Suprapubic skin (tissue), 4 donors: Measurements from ENCODE around the gene CACNA1H. TPM values are rescaled to one million over a fixed set of nuclear protein-coding genes. Genes with fewer than 3 reads are reported as not detected.

ENCODE experiments used
- DNase-seq, 2 donors: peaks; one replicate each; pipeline ENCODE4 v3.0.0-alpha.2; 2019; ENCODE audit warnings: low spot score in 2 of 2
- H3K27ac ChIP-seq: fragments of 200-600 bp; sonication (generic); one replicate; pipeline ENCODE4 v1.5.1; 2019
- H3K27me3 ChIP-seq: fragments of 200-600 bp; sonication (generic); one replicate; pipeline ENCODE4 v1.5.1; 2019
- H3K36me3 ChIP-seq: fragments of 200-600 bp; sonication (generic); one replicate; pipeline ENCODE4 v1.5.1; 2019
- H3K4me1 ChIP-seq: fragments of 200-600 bp; sonication (generic); one replicate; pipeline ENCODE4 v1.5.1; 2019
- H3K4me3 ChIP-seq: fragments of 200-600 bp; sonication (generic); one replicate; pipeline ENCODE4 v1.5.1; 2019; ENCODE audit warnings: mild to moderate bottlenecking
- H3K9me3 ChIP-seq: fragments of 200-600 bp; sonication (generic); one replicate; pipeline ENCODE4 v1.5.1; 2019
- EP300 ChIP-seq: sonication (generic); formaldehyde crosslinking; IDR thresholded peaks from one replicate; pipeline ENCODE4 v1.6.1; 2017; ENCODE audit warnings: antibody characterized with exemption
- POLR2A ChIP-seq, 2 donors: fragments of 450-650 bp; IDR thresholded peaks; one replicate each; pipeline ENCODE4 v1.6.1; 2017; ENCODE audit warnings: antibody characterized with exemption in 2 of 2, mild to moderate bottlenecking in 2 of 2, moderate library complexity in 2 of 2
- POLR2AphosphoS5 ChIP-seq, 3 donors: sonication (generic); formaldehyde crosslinking; IDR thresholded peaks; one replicate each; pipeline ENCODE4 v1.6.1; 2017; ENCODE audit warnings: antibody characterized with exemption in 3 of 3
- WGBS: methylation state at CpG from one replicate; pipeline ENCODE4 v1.1.5; 2018; 5-methylcytosine and 5-hydroxymethylcytosine counted together
- total RNA-seq, 4 donors: library from RNA; depleted of rRNA; stranded (reverse); fragments of >200 nt; gene quantifications; one replicate each; pipeline ENCODE4 v1.1.0, GENCODE V29; 2016
- TF ChIP-seq, protein P1 (sequence below), 2 donors: fragments of 200-600 bp in 1 of 2; fragments of 450-650 bp in 1 of 2; sonication (generic) in 1 of 2; IDR thresholded peaks; one replicate each; pipeline ENCODE4 v1.5.1; 2016 to 2019; ENCODE audit warnings: antibody characterized with exemption in 2 of 2, mild to moderate bottlenecking in 1 of 2, moderate library complexity in 1 of 2

CACNA1H gene
- total RNA-seq, 4 donors from 2014 or later = 19.4 to 167 (median 38.4) TPM

DNA sequence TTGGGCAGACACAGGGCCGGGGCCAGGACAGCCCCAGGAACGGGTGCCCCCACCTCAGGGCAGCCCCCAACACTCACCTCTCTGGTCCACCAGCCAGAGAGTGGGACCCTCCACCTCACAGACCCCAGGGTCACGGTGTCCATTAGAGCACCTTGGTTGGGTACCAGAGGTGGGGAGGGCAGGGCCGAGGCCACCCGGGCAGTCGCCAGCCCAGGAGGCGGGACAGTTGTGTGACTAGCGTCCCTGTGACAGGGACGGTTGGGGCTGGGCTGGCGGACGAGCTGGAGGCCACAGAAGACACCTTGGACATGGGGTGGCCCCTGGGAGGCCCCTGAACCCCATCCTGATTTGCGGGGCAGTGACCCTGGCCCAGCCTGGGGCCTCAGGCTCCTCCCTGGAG is 45.2 kb upstream of the CACNA1H start:
- WGBS = no CpG with 5 or more reads among the region's 12 CpGs
- no peak overlapping the region for H3K4me3 ChIP-seq
- H3K27ac ChIP-seq = no peak overlapping the region
- H3K36me3 ChIP-seq = no peaks in the 10 kb centered on the region
- H3K9me3 ChIP-seq = no peaks in the 10 kb centered on the region
- TF ChIP-seq, protein P1, sequence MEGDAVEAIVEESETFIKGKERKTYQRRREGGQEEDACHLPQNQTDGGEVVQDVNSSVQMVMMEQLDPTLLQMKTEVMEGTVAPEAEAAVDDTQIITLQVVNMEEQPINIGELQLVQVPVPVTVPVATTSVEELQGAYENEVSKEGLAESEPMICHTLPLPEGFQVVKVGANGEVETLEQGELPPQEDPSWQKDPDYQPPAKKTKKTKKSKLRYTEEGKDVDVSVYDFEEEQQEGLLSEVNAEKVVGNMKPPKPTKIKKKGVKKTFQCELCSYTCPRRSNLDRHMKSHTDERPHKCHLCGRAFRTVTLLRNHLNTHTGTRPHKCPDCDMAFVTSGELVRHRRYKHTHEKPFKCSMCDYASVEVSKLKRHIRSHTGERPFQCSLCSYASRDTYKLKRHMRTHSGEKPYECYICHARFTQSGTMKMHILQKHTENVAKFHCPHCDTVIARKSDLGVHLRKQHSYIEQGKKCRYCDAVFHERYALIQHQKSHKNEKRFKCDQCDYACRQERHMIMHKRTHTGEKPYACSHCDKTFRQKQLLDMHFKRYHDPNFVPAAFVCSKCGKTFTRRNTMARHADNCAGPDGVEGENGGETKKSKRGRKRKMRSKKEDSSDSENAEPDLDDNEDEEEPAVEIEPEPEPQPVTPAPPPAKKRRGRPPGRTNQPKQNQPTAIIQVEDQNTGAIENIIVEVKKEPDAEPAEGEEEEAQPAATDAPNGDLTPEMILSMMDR (IDR thresholded peaks at IDR 0.05) = no peak
- no peak for TF ChIP-seq POLR2A (IDR thresholded peaks at IDR 0.05)
- TF ChIP-seq POLR2AphosphoS5 (IDR thresholded peaks at IDR 0.05) = no peak
- TF ChIP-seq EP300 = no peak
- DNase-seq = no peak
- peaks cover 16% of the 10 kb centered on the region for H3K4me1 ChIP-seq
- peaks cover 99% of the 10 kb centered on the region for H3K27me3 ChIP-seq

DNA sequence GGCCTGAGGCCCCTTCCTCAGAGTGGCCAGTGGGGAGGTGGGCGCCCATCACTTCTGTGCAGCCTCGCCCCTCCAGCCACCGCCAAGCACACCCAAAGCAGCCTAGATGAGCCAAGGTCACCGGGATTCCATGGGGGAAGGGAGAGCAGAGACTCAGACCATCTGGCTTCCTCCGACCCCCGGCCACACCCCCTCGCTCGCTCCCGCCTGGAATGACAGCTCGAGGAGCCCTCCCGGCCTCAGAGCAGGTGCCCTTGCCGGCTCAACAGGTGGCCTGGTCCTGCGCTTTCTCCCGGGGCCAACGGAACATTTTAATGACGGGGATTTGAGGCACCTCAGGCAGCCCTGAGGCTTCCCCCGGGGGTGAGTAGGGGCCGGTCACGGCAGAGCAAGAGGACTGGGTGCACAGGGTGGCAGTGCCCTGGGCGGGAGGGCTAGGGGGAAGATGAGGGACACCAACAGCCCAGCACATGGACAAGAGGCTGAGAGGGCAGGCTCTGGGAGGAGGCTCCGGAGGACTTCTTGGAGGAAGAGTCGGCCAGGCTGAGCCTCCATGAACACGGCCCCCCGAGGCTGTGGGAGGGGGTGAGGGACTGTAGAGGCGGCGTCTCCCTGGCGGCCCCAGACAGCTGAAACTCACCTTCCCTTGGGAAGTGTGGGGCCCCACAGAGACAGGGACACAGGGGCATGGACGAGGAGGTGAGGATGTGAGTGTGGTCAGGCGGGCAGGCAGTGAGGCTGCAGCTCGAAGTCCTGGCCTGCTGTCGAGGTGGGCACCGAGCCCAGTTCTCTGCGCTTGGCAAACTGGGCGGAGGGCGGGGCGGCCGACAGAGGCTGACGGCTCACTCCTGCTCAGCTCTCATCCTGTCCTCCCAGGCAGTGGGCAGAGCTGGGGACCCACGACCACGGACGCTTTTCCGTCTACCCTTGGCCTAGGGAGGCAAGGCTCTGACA is 44.3 kb upstream of the CACNA1H start:
- Histone ChIP-seq H3K27ac (no peak overlapping the region), H3K36me3 (no peaks in the 10 kb centered on the region), H3K4me3 (no peak overlapping the region), H3K4me1 (peaks cover 9% of the 10 kb centered on the region), H3K27me3 (peaks cover 99% of the 10 kb centered on the region), H3K9me3 (no peaks in the 10 kb centered on the region)
- TF ChIP-seq, protein P1 (IDR thresholded peaks at IDR 0.05) = no peak
- TF ChIP-seq POLR2A (IDR thresholded peaks at IDR 0.05) (no peak), POLR2AphosphoS5 (IDR thresholded peaks at IDR 0.05) (no peak), EP300 (no peak)
- 41% methylated on average over 24 of the region's 42 CpGs for WGBS
- no peak for DNase-seq

DNA sequence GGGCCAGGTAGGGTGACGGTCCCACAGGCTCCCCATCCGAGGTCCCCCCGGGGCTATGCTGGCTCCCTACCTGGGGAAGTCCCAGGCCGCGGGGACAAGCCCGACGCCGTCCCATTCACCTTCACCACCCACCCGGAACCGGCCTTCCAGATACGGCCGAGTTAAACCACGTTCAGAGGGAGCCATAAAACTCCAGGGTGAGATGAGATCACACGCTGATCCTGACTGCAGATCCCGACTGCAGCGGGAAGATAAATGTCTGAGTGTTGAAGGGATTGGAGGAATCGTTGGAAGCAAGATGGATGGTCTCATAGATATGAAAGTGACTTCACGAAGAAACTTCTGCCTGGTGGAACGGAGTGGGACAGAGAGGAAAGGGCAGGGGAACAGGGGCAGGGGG is 43.3 kb upstream of the CACNA1H start:
- Histone ChIP-seq H3K4me1 (peaks cover 9% of the 10 kb centered on the region), H3K27me3 (peaks cover 97% of the 10 kb centered on the region), H3K36me3 (no peaks in the 10 kb centered on the region), H3K9me3 (no peaks in the 10 kb centered on the region), H3K4me3 (no peak overlapping the region), H3K27ac (no peak overlapping the region)
- WGBS = 36% methylated on average over 8 of the region's 19 CpGs
- no peak for TF ChIP-seq POLR2A (IDR thresholded peaks at IDR 0.05)
- TF ChIP-seq EP300 = no peak
- no peak for TF ChIP-seq POLR2AphosphoS5 (IDR thresholded peaks at IDR 0.05)
- no peak for DNase-seq

DNA sequence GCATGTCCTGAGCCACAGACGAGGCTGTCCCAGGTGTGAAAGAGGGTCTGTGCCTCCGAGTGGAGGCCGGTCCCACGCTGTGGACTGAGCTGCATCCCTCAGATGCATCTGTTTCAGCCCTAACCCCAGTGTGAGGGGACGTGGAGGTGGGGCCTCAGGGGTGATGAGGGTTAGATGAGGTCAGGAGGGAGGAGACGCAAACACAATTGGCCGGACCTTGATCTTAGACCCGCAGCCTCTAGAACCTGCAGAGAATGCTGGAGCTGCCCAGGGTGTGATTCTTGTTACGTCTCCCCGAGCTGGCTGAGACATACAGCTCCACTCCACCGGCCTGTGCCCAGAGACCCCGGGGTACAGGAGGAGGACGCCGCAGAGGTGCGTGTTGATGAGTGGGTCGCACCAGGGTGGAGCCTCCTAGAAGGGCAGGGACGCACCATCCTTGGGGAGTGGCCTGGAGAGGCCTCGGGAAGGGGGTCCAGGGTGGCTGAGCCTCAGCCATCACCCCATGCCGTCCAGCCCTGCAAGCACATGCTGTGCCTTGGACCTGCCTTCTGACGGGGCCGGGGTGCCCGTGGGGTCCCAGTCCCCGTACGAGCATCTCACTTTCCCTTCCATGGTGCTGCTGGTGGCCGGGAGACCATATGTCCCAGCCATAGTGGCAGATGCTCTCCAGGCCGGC is 40.3 kb upstream of the CACNA1H start:
- 71% methylated on average over 19 of the region's 26 CpGs for WGBS

DNA sequence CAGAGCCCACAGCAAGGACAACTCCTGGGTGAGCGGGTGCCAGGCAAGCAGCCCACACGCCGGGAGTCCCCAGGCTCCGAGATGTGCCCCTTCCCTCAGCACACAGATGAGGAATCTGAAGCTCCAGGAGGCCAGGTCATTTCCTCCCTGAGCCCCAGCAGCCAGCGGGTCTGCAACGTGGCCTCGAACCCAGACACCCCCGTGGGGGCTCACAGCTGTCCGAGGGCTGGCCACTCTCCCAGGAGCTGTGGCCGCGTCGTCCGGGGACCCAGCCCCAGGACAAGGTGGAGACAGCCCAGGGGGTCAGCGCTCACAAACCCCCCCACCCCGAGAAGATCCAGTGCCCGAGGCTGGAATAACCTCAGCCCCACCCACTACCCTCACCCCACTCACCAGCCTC is 39.4 kb upstream of the CACNA1H start:
- H3K4me1 ChIP-seq = peaks cover 8% of the 10 kb centered on the region
- DNase-seq = no peak
- H3K4me3 ChIP-seq = no peak overlapping the region
- H3K9me3 ChIP-seq = no peaks in the 10 kb centered on the region
- WGBS = 76% methylated on average over 11 of the region's 16 CpGs
- H3K36me3 ChIP-seq = no peaks in the 10 kb centered on the region
- peaks cover 97% of the 10 kb centered on the region for H3K27me3 ChIP-seq
- no peak for TF ChIP-seq POLR2A (IDR thresholded peaks at IDR 0.05)
- no peak for TF ChIP-seq POLR2AphosphoS5 (IDR thresholded peaks at IDR 0.05)
- no peak for TF ChIP-seq EP300
- no peak overlapping the region for H3K27ac ChIP-seq

More for the DNA sequence above, 40.3 kb upstream of the CACNA1H start:
- TF ChIP-seq, protein P1 (IDR thresholded peaks at IDR 0.05) = no peak
- TF ChIP-seq EP300 = no peak
- no peak for TF ChIP-seq POLR2AphosphoS5 (IDR thresholded peaks at IDR 0.05)
- TF ChIP-seq POLR2A (IDR thresholded peaks at IDR 0.05) = no peak
- no peaks in the 10 kb centered on the region for H3K9me3 ChIP-seq
- no peaks in the 10 kb centered on the region for H3K36me3 ChIP-seq
- no peak overlapping the region for H3K27ac ChIP-seq
- peaks cover 97% of the 10 kb centered on the region for H3K27me3 ChIP-seq
- H3K4me3 ChIP-seq = no peak overlapping the region
- no peak for DNase-seq
- peaks cover 9% of the 10 kb centered on the region for H3K4me1 ChIP-seq
